Astrocyte (in vitro differentiated cells and primary cell): ENCODE measurements around the gene ETV6. TPM values are rescaled to one million over a fixed set of nuclear protein-coding genes. Genes with fewer than 3 reads are reported as not detected.

Experiments used
- DNase-seq: peaks from one replicate; pipeline ENCODE4 v3.0.0-alpha.2; 2010; ENCODE audit warnings: low read depth
- FAIRE-seq: peaks from 2 replicates; lab custom pipeline; 2011; peaks lifted over from hg19 to GRCh38; lab: Jason Lieb, UNC
- H2AFZ ChIP-seq: 2 replicates; pipeline ENCODE4 v1.6.0; 2012; ENCODE audit warnings: low read depth, low read length, inconsistent platforms
- H3K27ac ChIP-seq: 2 replicates; pipeline ENCODE4 v1.5.1; 2011; ENCODE audit warnings: low read depth, low read length, inconsistent platforms
- H3K27me3 ChIP-seq: 2 replicates; pipeline ENCODE4 v1.6.0; 2011; ENCODE audit warnings: low read length, inconsistent platforms; ENCODE audit not compliant: insufficient read depth
- H3K36me3 ChIP-seq: 2 replicates; pipeline ENCODE4 v1.5.1; 2011; ENCODE audit warnings: low read length, inconsistent platforms; ENCODE audit not compliant: insufficient read depth
- H3K4me1 ChIP-seq: 2 replicates; pipeline ENCODE4 v1.5.1; 2011; ENCODE audit warnings: low read length, inconsistent platforms; ENCODE audit not compliant: insufficient read depth
- H3K4me2 ChIP-seq: 2 replicates; pipeline ENCODE4 v1.6.0; 2012; ENCODE audit warnings: low read length, inconsistent platforms
- H3K4me3 ChIP-seq: 2 replicates; pipeline ENCODE4 v1.5.1; 2011; ENCODE audit warnings: low read depth, mild to moderate bottlenecking, low read length, inconsistent platforms; ENCODE audit not compliant: insufficient read depth
- H3K79me2 ChIP-seq: 2 replicates; pipeline ENCODE4 v1.6.0; 2012; ENCODE audit warnings: mild to moderate bottlenecking, low read length, inconsistent platforms; ENCODE audit not compliant: insufficient read depth
- H3K9ac ChIP-seq: 2 replicates; pipeline ENCODE4 v1.6.0; 2012; ENCODE audit warnings: mild to moderate bottlenecking, low read length, inconsistent platforms
- H3K9me3 ChIP-seq: 2 replicates; pipeline ENCODE4 v1.5.1; 2012; ENCODE audit warnings: low read depth, mild to moderate bottlenecking, low read length, inconsistent platforms; ENCODE audit not compliant: insufficient read depth
- H4K20me1 ChIP-seq: 2 replicates; pipeline ENCODE4 v1.6.0; 2012; ENCODE audit warnings: low read length, inconsistent platforms; ENCODE audit not compliant: insufficient read depth
- H3K27ac Mint-ChIP-seq: one replicate; pipeline ENCODE4 v1.8.0; 2021; ENCODE audit warnings: mild to moderate bottlenecking, mixed read lengths; ENCODE audit not compliant: unreplicated experiment
- H3K27me3 Mint-ChIP-seq: one replicate; pipeline ENCODE4 v1.8.0; 2021; ENCODE audit warnings: low read depth, mixed read lengths; ENCODE audit not compliant: unreplicated experiment
- H3K36me3 Mint-ChIP-seq: one replicate; pipeline ENCODE4 v1.8.0; 2021; ENCODE audit warnings: low read depth, mixed read lengths; ENCODE audit not compliant: unreplicated experiment
- H3K4me1 Mint-ChIP-seq: one replicate; pipeline ENCODE4 v1.8.0; 2021; ENCODE audit warnings: low read depth, mixed read lengths; ENCODE audit not compliant: unreplicated experiment
- H3K4me3 Mint-ChIP-seq: one replicate; pipeline ENCODE4 v1.8.0; 2021; ENCODE audit warnings: mild to moderate bottlenecking, moderate library complexity, mixed read lengths; ENCODE audit not compliant: unreplicated experiment
- H3K9me3 Mint-ChIP-seq: one replicate; pipeline ENCODE4 v1.8.0; 2021; ENCODE audit warnings: mild to moderate bottlenecking, mixed read lengths; ENCODE audit not compliant: unreplicated experiment
- EZH2 ChIP-seq: IDR thresholded peaks from 2 replicates; pipeline ENCODE4 v1.6.1; 2012; ENCODE audit warnings: mild to moderate bottlenecking, low read length, inconsistent platforms; ENCODE audit not compliant: insufficient read depth
- total RNA-seq: library from RNA; stranded (reverse); gene quantifications from 2 replicates; pipeline ENCODE4 v1.2.1, GENCODE V29; 2021
- TF ChIP-seq, protein P1 (sequence below): IDR thresholded peaks from 2 replicates; pipeline ENCODE4 v1.5.1; 2011; ENCODE audit warnings: low read depth, mild to moderate bottlenecking, inconsistent platforms, low read length, moderate library complexity; ENCODE audit not compliant: insufficient read depth

ETV6 gene
- total RNA-seq, 1 donor from 2014 or later, result 41.2 TPM

DNA sequence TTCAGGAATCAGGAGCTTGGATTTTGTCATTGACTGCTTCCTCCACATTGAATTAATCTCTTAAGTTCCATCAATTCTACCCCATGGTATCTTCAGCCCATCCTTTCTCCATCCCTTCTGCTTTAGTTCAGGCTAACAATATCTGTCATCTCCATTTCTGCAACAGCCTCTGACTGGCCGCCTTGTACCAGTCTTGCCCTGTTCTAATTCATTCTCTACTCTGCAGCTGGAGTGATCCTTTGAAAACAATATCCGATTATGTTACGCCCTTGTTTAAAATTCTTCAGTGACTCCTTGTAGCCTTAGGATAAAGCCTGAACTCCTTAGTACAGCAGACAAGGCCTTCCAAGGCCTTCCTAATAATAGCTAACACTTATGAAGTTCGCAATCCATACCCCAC, 170.2 kb downstream of the ETV6 start:
- DNase-seq (no peak), FAIRE-seq (no peak)
- peaks cover 4% of the 10 kb centered on the region for H3K36me3 Mint-ChIP-seq
- no peak for TF ChIP-seq EZH2
- TF ChIP-seq, protein P1, sequence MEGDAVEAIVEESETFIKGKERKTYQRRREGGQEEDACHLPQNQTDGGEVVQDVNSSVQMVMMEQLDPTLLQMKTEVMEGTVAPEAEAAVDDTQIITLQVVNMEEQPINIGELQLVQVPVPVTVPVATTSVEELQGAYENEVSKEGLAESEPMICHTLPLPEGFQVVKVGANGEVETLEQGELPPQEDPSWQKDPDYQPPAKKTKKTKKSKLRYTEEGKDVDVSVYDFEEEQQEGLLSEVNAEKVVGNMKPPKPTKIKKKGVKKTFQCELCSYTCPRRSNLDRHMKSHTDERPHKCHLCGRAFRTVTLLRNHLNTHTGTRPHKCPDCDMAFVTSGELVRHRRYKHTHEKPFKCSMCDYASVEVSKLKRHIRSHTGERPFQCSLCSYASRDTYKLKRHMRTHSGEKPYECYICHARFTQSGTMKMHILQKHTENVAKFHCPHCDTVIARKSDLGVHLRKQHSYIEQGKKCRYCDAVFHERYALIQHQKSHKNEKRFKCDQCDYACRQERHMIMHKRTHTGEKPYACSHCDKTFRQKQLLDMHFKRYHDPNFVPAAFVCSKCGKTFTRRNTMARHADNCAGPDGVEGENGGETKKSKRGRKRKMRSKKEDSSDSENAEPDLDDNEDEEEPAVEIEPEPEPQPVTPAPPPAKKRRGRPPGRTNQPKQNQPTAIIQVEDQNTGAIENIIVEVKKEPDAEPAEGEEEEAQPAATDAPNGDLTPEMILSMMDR, result no peak
- H3K4me1 Mint-ChIP-seq, result peaks cover 44% of the 10 kb centered on the region
- Histone ChIP-seq H3K4me3 (no peak overlapping the region), H3K9me3 (no peaks in the 10 kb centered on the region), H3K4me1 (peaks cover 31% of the 10 kb centered on the region), H3K27ac (no peak overlapping the region), H2AFZ (no peak overlapping the region), H3K36me3 (no peaks in the 10 kb centered on the region), H4K20me1 (peaks cover 5% of the 10 kb centered on the region), H3K79me2 (peaks cover 23% of the 10 kb centered on the region), H3K9ac (no peak overlapping the region), H3K27me3 (no peaks in the 10 kb centered on the region), H3K4me2 (no peak overlapping the region)
- no peaks in the 10 kb centered on the region for H3K9me3 Mint-ChIP-seq
- H3K27ac Mint-ChIP-seq, result no peak overlapping the region
- H3K27me3 Mint-ChIP-seq, result no peaks in the 10 kb centered on the region
- no peak overlapping the region for H3K4me3 Mint-ChIP-seq

DNA sequence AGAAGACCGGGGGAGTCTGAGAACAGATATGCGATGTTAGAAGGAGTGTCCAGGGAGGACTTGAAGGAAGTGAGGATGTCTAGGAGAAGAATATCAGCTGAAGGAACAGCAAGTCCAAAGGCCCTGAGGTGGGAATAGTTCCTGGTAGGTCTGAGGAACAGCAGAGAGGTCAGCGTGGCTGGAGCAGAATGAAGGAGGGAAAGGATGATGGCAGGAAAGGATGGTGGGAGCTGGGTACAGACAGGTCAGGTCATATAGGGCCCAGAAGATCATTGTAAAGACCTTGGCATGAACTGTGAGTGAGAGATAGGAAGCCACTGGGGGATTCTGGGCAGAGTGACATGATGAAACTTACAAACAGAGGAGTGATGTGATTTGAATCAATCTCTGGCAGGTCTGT, 171.0 kb downstream of the ETV6 start:
- no peak overlapping the region for H2AFZ ChIP-seq
- H3K27me3 ChIP-seq, result no peaks in the 10 kb centered on the region
- no peak overlapping the region for H3K9ac ChIP-seq
- no peak for TF ChIP-seq EZH2
- TF ChIP-seq, protein P1, result no peak
- DNase-seq (no peak), FAIRE-seq (no peak)
- no peak overlapping the region for H3K4me3 Mint-ChIP-seq
- H3K27me3 Mint-ChIP-seq, result no peaks in the 10 kb centered on the region
- H3K4me1 ChIP-seq, result peaks cover 26% of the 10 kb centered on the region
- H3K9me3 ChIP-seq, result no peaks in the 10 kb centered on the region
- peaks cover 4% of the 10 kb centered on the region for H3K36me3 Mint-ChIP-seq
- H3K79me2 ChIP-seq, result peaks cover 23% of the 10 kb centered on the region
- H3K27ac Mint-ChIP-seq, result no peak overlapping the region
- H3K9me3 Mint-ChIP-seq, result no peaks in the 10 kb centered on the region
- H3K4me1 Mint-ChIP-seq, result peaks cover 43% of the 10 kb centered on the region
- no peak overlapping the region for H3K4me2 ChIP-seq
- H4K20me1 ChIP-seq, result peaks cover 5% of the 10 kb centered on the region
- H3K4me3 ChIP-seq, result no peak overlapping the region
- H3K36me3 ChIP-seq, result no peaks in the 10 kb centered on the region
- H3K27ac ChIP-seq, result no peak overlapping the region

DNA sequence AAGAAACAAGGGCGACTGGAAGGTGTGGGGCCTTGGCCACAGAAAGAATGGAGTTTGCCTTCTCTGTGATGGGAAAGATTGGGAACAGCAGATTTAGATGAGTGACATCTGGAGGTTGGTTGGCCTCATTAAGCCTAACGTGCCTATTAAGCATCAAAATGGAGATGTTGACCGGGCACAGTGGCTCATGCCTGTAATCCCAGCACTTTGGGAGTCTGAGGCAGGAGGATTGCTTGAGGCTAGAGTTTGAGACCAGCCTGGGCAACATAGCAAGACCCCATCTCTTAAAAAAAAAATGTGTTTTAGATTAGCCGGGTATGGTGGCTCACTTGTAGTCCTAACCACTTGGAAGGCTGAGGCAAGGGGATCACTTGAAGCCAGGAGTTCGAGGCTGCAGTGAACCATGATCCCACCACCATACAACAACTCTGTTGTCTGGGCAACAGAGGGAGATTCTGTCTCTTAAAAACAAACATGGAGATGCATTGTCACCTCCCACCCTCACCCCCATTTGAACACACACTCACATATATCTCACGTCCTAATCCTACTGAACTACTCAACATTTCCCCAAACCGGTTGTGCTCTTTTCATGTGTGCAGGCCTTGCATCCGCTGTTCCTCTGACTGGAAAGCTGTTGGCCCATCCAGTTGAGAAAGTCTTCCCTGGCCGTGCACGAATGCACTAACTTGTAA, 172.1 kb downstream of the ETV6 start:
- Mint-ChIP-seq H3K9me3 (no peaks in the 10 kb centered on the region), H3K27ac (peak overlapping the region; percentile 92), H3K4me3 (no peak overlapping the region), H3K27me3 (no peaks in the 10 kb centered on the region), H3K36me3 (peaks cover 9% of the 10 kb centered on the region), H3K4me1 (peaks cover 46% of the 10 kb centered on the region)
- Histone ChIP-seq H3K79me2 (peaks cover 19% of the 10 kb centered on the region), H3K4me3 (no peak overlapping the region), H3K36me3 (no peaks in the 10 kb centered on the region), H3K27ac (peak overlapping the region; percentile 88), H3K9me3 (no peaks in the 10 kb centered on the region), H3K9ac (peak overlapping the region; percentile 75), H3K4me2 (peak overlapping the region; percentile 80), H2AFZ (no peak overlapping the region), H4K20me1 (peaks cover 5% of the 10 kb centered on the region), H3K4me1 (peaks cover 28% of the 10 kb centered on the region), H3K27me3 (no peaks in the 10 kb centered on the region)
- no peak for FAIRE-seq
- DNase-seq, result no peak
- no peak for TF ChIP-seq EZH2
- TF ChIP-seq, protein P1, result no peak
